MM.1S (cell line): Measurements from ENCODE around the gene TOMM40.
A peak's percentile ranks its signal among the peaks of the same experiment; 100 is the strongest.

Experiments used
- DNase-seq: peaks from one replicate; pipeline ENCODE4 v3.0.0-alpha.2; 2015
- H2AFZ ChIP-seq: fragments of 300-600 bp; sonication (generic); 2 replicates; pipeline ENCODE4 v1.6.0; 2016; ENCODE audit warnings: antibody characterized with exemption, low read length
- H3F3A ChIP-seq: fragments of 300-600 bp; sonication (generic); 2 replicates; pipeline ENCODE4 v1.6.1; 2016; ENCODE audit warnings: mild to moderate bottlenecking, antibody characterized with exemption, low read length, moderate library complexity, mixed read lengths; ENCODE audit not compliant: insufficient read depth
- H3K27ac ChIP-seq: fragments of 300-600 bp; sonication (generic); 2 replicates; pipeline ENCODE4 v1.5.1; 2016; ENCODE audit warnings: mild to moderate bottlenecking, low read length
- H3K27me3 ChIP-seq: fragments of 300-600 bp; sonication (generic); replicated peaks from 2 replicates; pipeline ENCODE4 v1.6.0; 2016; ENCODE audit warnings: low read length; ENCODE audit not compliant: insufficient read depth
- H3K36me3 ChIP-seq: fragments of 300-600 bp; sonication (generic); replicated peaks from 2 replicates; pipeline ENCODE4 v1.6.1; 2016; ENCODE audit warnings: mild to moderate bottlenecking, low read length, mixed read lengths; ENCODE audit not compliant: insufficient read depth
- H3K4me1 ChIP-seq: fragments of 300-600 bp; sonication (generic); 2 replicates; pipeline ENCODE4 v1.6.1; 2016; ENCODE audit warnings: low read length, mixed read lengths
- H3K4me2 ChIP-seq: fragments of 300-600 bp; sonication (generic); 2 replicates; pipeline ENCODE4 v1.6.0; 2016; ENCODE audit warnings: low read depth, low read length
- H3K4me3 ChIP-seq: fragments of 300-600 bp; sonication (generic); 2 replicates; pipeline ENCODE4 v1.5.1; 2016; ENCODE audit warnings: low read length, mixed read lengths
- H3K79me2 ChIP-seq: fragments of 300-600 bp; sonication (generic); 2 replicates; pipeline ENCODE4 v1.6.1; 2016; ENCODE audit warnings: mixed run types, low read length, mixed read lengths
- H3K9ac ChIP-seq: fragments of 300-600 bp; sonication (generic); 2 replicates; pipeline ENCODE4 v1.6.1; 2016; ENCODE audit warnings: low read length, mixed read lengths
- H3K9me2 ChIP-seq: fragments of 300-600 bp; sonication (generic); replicated peaks from 2 replicates; pipeline ENCODE4 v1.6.1; 2016; ENCODE audit warnings: mild to moderate bottlenecking, low read length, mixed read lengths; ENCODE audit not compliant: insufficient read depth
- H3K9me3 ChIP-seq: fragments of 300-600 bp; sonication (generic); replicated peaks from 2 replicates; pipeline ENCODE4 v1.6.1; 2016; ENCODE audit warnings: mild to moderate bottlenecking, low read length, mixed read lengths; ENCODE audit not compliant: insufficient read depth
- H4K20me1 ChIP-seq: fragments of 300-600 bp; sonication (generic); 2 replicates; pipeline ENCODE4 v1.6.1; 2016; ENCODE audit warnings: mild to moderate bottlenecking, low read length, moderate library complexity, mixed read lengths; ENCODE audit not compliant: insufficient read depth
- CTCF ChIP-seq: fragments of 300-600 bp; sonication (generic); IDR thresholded peaks from 2 replicates; pipeline ENCODE4 v1.5.1; 2016; ENCODE audit warnings: antibody characterized with exemption, low read length, mixed read lengths
- EZH2 ChIP-seq: fragments of 300-600 bp; sonication (generic); optimal IDR thresholded peaks from 2 replicates; pipeline ENCODE3; 2017; ENCODE audit warnings: low read depth, mild to moderate bottlenecking, antibody characterized with exemption, low read length, mixed read lengths
- EZH2phosphoT487 ChIP-seq: fragments of 300-600 bp; sonication (generic); IDR thresholded peaks from 2 replicates; pipeline ENCODE4 v1.6.1; 2018; ENCODE audit warnings: antibody characterized with exemption, low read length

TOMM40 gene

GRCh38 chr19:44949550-44949949 lies 58.5 kb downstream of the TOMM40 start:
- Histone ChIP-seq H3K4me1 (0 out of 2 replicates have a peak, but pooled peaks cover 5% of the 10 kb centered on the region), H3K27ac (no peak overlapping the region), H3K27me3 (no peaks in the 10 kb centered on the region), H3K36me3 (no peaks in the 10 kb centered on the region), H3K9me2 (no peaks in the 10 kb centered on the region), H2AFZ (no peak overlapping the region), H3F3A (peaks cover 4% of the 10 kb centered on the region), H4K20me1 (no peaks in the 10 kb centered on the region), H3K9me3 (no peaks in the 10 kb centered on the region), H3K9ac (no peak overlapping the region), H3K79me2 (peaks cover 12% of the 10 kb centered on the region), H3K4me3 (no peak overlapping the region), H3K4me2 (no peak overlapping the region)
- TF ChIP-seq EZH2phosphoT487 (no peak), CTCF (no peak), EZH2 (no peak)
- no peak for DNase-seq

- H3K9ac ChIP-seq, result no peak overlapping the region
- H3K4me2 ChIP-seq, result no peak overlapping the region
- H3K27ac ChIP-seq, result no peak overlapping the region
Measured at GRCh38 chr19:44951179-44952159, 60.4 kb downstream of the TOMM40 start.

More at GRCh38 chr19:44951179-44952159, 60.4 kb downstream of the TOMM40 start:
- H3K9me2 ChIP-seq, result no peaks in the 10 kb centered on the region
- H3K36me3 ChIP-seq, result no peaks in the 10 kb centered on the region
- H4K20me1 ChIP-seq, result no peaks in the 10 kb centered on the region
- no peaks in the 10 kb centered on the region for H3K9me3 ChIP-seq
- no peaks in the 10 kb centered on the region for H3K27me3 ChIP-seq
- peak; percentile 78 for DNase-seq
- H3K4me1 ChIP-seq, result peaks cover 8% of the 10 kb centered on the region
- peaks cover 26% of the 10 kb centered on the region for H3K79me2 ChIP-seq
- no peak overlapping the region for H3K4me3 ChIP-seq
- peak; percentile 78 for TF ChIP-seq CTCF
- no peak for TF ChIP-seq EZH2
- H3F3A ChIP-seq, result peaks cover 5% of the 10 kb centered on the region
- H2AFZ ChIP-seq, result no peak overlapping the region
